ENCODE data around the gene ARHGAP31.

- no peak for TF ChIP-seq CTCF (IDR thresholded peaks at IDR 0.05 in 4 of 5, conservative IDR thresholded peaks at IDR 0.05 in 1 of 5)
- TF ChIP-seq POLR2A (IDR thresholded peaks at IDR 0.05), result no peak
Observed at GRCh38 chr3:119402791-119403190, 108.6 kb downstream of the ARHGAP31 start.
